ENCODE results near the gene PDCD2L.

Gene PDCD2L

DNA sequence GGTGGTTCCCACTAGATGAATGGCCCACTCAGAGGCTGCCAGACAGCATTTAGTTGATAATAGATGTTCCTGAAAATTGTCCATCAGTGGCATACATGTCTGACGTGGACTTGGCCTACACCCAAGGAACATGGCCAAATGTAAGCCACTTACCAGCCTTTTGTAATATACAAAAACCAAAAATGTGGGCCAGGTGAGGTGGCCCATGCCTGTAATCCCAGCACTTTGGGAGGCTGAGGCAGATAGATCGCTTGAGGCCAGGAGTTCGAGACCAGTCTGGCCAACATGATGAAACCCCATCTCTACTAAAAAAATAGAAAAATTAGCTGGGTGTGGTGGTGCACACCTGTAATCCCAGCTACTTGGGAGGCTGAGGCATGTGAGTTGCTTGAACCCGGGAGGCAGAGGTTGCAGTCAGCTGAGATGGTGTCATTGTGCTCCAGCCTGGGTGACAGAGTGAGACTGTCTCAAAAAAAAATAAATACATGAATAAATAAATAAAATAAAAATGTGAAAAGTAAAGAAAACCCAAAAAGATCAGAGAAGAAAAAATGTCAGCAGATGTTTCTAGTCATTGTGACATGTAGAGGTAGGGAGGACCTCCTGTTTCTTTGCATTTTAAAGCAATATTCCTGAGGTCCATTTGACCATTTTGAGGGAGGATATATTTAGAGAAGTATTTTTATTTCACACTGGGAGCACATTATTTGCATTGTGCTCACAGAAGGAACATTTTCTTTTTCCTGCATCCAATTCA, 70.2 kb downstream of the PDCD2L start:
- no peak for DNase-seq

DNA sequence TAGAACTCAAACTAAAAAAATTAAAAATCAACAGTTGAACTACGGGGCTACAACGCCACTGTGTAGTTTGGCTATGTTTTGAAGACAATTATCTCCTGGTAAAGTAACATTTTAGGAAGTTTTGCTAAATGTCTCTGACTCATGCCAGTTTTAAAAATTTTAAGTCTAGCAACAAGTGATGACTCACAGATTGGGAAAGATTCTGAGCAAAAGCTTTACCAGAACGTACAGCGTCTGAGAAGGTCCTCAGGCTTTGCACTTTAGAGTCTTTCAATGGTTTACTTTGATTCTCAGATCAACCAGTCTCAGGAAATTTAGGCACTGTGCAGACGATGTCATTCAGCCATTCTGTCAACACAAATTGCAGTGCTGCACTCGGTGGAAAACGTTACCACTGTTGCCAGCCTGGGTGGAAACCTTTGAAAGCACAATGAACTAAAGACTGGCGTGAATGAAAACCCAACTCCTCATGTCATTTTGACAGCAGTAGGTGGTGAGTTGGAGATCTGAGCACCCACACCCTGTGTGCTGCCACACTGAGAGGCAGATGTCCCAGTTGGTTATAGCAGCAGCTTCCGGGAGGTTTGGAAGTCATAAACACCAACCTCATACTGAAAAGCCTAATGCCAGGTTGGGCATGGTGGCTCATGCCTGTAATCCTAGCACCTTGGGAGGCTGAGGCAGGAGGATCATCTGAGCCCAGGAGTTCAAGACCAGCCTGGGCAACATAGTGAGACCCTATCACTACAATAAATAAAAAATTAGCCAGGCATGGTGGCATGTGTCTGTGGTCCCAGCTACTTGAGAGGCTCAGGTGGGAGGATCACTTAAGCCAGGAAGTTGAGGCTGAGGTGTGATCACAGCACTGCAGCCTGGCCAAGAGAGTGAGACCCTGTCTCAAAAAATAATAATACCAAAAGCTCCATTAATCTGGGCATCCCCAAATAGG, 71.1 kb downstream of the PDCD2L start:
- DNase-seq: peak; percentile 13
